Sigmoid colon (tissue), 7 donors: Measurements from ENCODE around the gene PTPRE. TPM values are rescaled to one million over a fixed set of nuclear protein-coding genes. Genes with fewer than 3 reads are reported as not detected.

Source experiments
- DNase-seq: peaks from one replicate; pipeline ENCODE4 v3.0.0-alpha.2; 2019
- H3K27ac ChIP-seq, 4 donors: fragments of 200-600 bp; sonication (generic); one replicate each; pipeline ENCODE4 v1.5.1; 2016 to 2019; ENCODE audit warnings: mild to moderate bottlenecking in 1 of 4
- H3K27me3 ChIP-seq, 3 donors: fragments of 200-600 bp; sonication (generic); one replicate each; pipeline ENCODE4 v1.5.1; 2019; ENCODE audit warnings: mild to moderate bottlenecking in 1 of 3
- H3K36me3 ChIP-seq, 4 donors: fragments of 200-600 bp; sonication (generic); one replicate each; pipeline ENCODE4 v1.5.1; 2016 to 2019
- H3K4me1 ChIP-seq, 4 donors: fragments of 200-600 bp; sonication (generic); one replicate each; pipeline ENCODE4 v1.5.1; 2017 to 2019
- H3K4me3 ChIP-seq, 4 donors: fragments of 200-600 bp; sonication (generic); one replicate each; pipeline ENCODE4 v1.5.1; 2017 to 2019; ENCODE audit warnings: mild to moderate bottlenecking in 2 of 4, moderate library complexity in 1 of 4
- H3K9me3 ChIP-seq, 4 donors: fragments of 200-600 bp in 3 of 4; sonication (generic) in 3 of 4; one replicate each; pipeline versions ENCODE4 v1.5.1 to v1.6.1; 2013 to 2019
- CTCF ChIP-seq, 4 experiments: fragments of 450-650 bp in 3 of 4; fragments of 200-600 bp in 1 of 4; IDR thresholded peaks; one replicate each; pipeline ENCODE4 v1.5.1; 2016 to 2019; ENCODE audit warnings: antibody characterized with exemption in 4 of 4, mild to moderate bottlenecking in 3 of 4, moderate library complexity in 2 of 4
- EP300 ChIP-seq, 4 donors: sonication (generic); formaldehyde crosslinking; IDR thresholded peaks; one replicate each; pipeline ENCODE4 v1.6.1; 2017; ENCODE audit warnings: antibody characterized with exemption in 4 of 4
- POLR2A ChIP-seq, 2 donors: fragments of 450-650 bp; IDR thresholded peaks; one replicate each; pipeline ENCODE4 v1.6.1; 2016; ENCODE audit warnings: antibody characterized with exemption in 2 of 2, mild to moderate bottlenecking in 2 of 2, moderate library complexity in 2 of 2
- POLR2AphosphoS5 ChIP-seq, 4 donors: sonication (generic); formaldehyde crosslinking; IDR thresholded peaks; one replicate each; pipeline ENCODE4 v1.6.1; 2017; ENCODE audit warnings: antibody characterized with exemption in 4 of 4
- WGBS, 2 donors: extraction: QIAGEN DNeasy Blood & Tissue Kit; methylation state at CpG; one replicate each; pipeline ENCODE4 v1.1.7; 2013; 5-methylcytosine and 5-hydroxymethylcytosine counted together
- intact Hi-C: fragments of 100-400 bp; cut with DNase I; formaldehyde crosslinking; loops from one replicate; pipeline ENCODE4 v1.15.1; 2023
- polyA plus RNA-seq, 3 donors: library from polyadenylated mRNA; stranded (reverse); fragments of 200-250 nt; gene quantifications; one replicate each; pipeline ENCODE4 v1.2.3, GENCODE V29; 2013
- total RNA-seq, 4 donors: library from RNA; depleted of rRNA; stranded (reverse); fragments of >200 nt; gene quantifications; one replicate each; pipeline ENCODE4 v1.1.0, GENCODE V29; 2016
- donor health status: healthy with polysubstance abuse.
- donor health status: Bipolar disorder and iron deficiency.
- donor health status: healthy.

PTPRE gene
- total and polyA plus RNA-seq, 7 donors, result 4.2 to 17.9 (median 11.9) TPM

GRCh38 chr10:128121750-128122412 lies 215.0 kb downstream of the PTPRE start:
- H3K36me3 ChIP-seq, result no peaks in the 10 kb centered on the region
- H3K4me1 ChIP-seq, result peaks cover 0 to 22% (median 17%) of the 10 kb centered on the region in 4 donors
- 88% methylated on average over 5 of the region's 5 CpGs for WGBS, 2 donors
- no peaks in the 10 kb centered on the region for H3K9me3 ChIP-seq
- H3K4me3 ChIP-seq, result no peak overlapping the region
- peaks cover 3 to 62% (median 46%) of the 10 kb centered on the region in 3 donors for H3K27me3 ChIP-seq
- intact Hi-C loops, result no loop called here
- no peak overlapping the region for H3K27ac ChIP-seq
- DNase-seq, result no peak
- TF ChIP-seq POLR2AphosphoS5 (IDR thresholded peaks at IDR 0.05), result no peak

GRCh38 chr10:128122931-128123330 lies 216.0 kb downstream of the PTPRE start:
- TF ChIP-seq POLR2A (IDR thresholded peaks at IDR 0.05) (no peak), EP300 (IDR thresholded peaks at IDR 0.05) (no peak), POLR2AphosphoS5 (IDR thresholded peaks at IDR 0.05) (no peak), CTCF (IDR thresholded peaks at IDR 0.05) (no peak)

GRCh38 chr10:128123846-128124245 lies 216.9 kb downstream of the PTPRE start:
- no peaks in the 10 kb centered on the region for H3K9me3 ChIP-seq
- H3K36me3 ChIP-seq, result no peaks in the 10 kb centered on the region
- no peak for DNase-seq
- H3K4me1 ChIP-seq, result peaks cover 0 to 22% (median 17%) of the 10 kb centered on the region in 4 donors
- TF ChIP-seq POLR2A (IDR thresholded peaks at IDR 0.05) (no peak), CTCF (IDR thresholded peaks at IDR 0.05) (no peak), POLR2AphosphoS5 (IDR thresholded peaks at IDR 0.05) (no peak), EP300 (IDR thresholded peaks at IDR 0.05) (no peak)
- no peak overlapping the region for H3K27ac ChIP-seq
- no peak overlapping the region for H3K4me3 ChIP-seq
- H3K27me3 ChIP-seq, result peaks cover 3 to 62% (median 45%) of the 10 kb centered on the region in 3 donors
- intact Hi-C loops, result no loop called here

More at GRCh38 chr10:128122931-128123330, 216.0 kb downstream of the PTPRE start:
- H3K27ac ChIP-seq, result no peak overlapping the region
- intact Hi-C loops, result no loop called here
- WGBS, 2 donors, result 69 to 82% methylated on average over 2 of the region's 2 CpGs
- no peak overlapping the region for H3K4me3 ChIP-seq
- DNase-seq, result no peak
- H3K4me1 ChIP-seq, result peaks cover 0 to 22% (median 17%) of the 10 kb centered on the region in 4 donors
- H3K27me3 ChIP-seq, result peaks cover 3 to 62% (median 45%) of the 10 kb centered on the region in 3 donors
- no peaks in the 10 kb centered on the region for H3K36me3 ChIP-seq
- no peaks in the 10 kb centered on the region for H3K9me3 ChIP-seq

GRCh38 chr10:128124813-128125403 lies 218.0 kb downstream of the PTPRE start:
- no peak overlapping the region for H3K27ac ChIP-seq
- H3K36me3 ChIP-seq, result no peaks in the 10 kb centered on the region
- no peak for DNase-seq
- H3K9me3 ChIP-seq, result no peaks in the 10 kb centered on the region
- peak overlapping the region in 1 of 4 donors; percentile 62 for H3K4me3 ChIP-seq
- H3K4me1 ChIP-seq, result peaks cover 0 to 22% (median 17%) of the 10 kb centered on the region in 4 donors
- 14 to 35% methylated on average over 11 of the region's 11 CpGs for WGBS, 2 donors
- intact Hi-C loops, result no loop called here
- peaks cover 3 to 59% (median 40%) of the 10 kb centered on the region in 3 donors for H3K27me3 ChIP-seq
- TF ChIP-seq POLR2A (IDR thresholded peaks at IDR 0.05) (no peak), EP300 (IDR thresholded peaks at IDR 0.05) (no peak), CTCF (IDR thresholded peaks at IDR 0.05) (no peak), POLR2AphosphoS5 (IDR thresholded peaks at IDR 0.05) (no peak)

GRCh38 chr10:128125416-128125943 lies 218.6 kb downstream of the PTPRE start:
- TF ChIP-seq POLR2AphosphoS5 (IDR thresholded peaks at IDR 0.05) (no peak), EP300 (IDR thresholded peaks at IDR 0.05) (no peak), POLR2A (IDR thresholded peaks at IDR 0.05) (no peak), CTCF (IDR thresholded peaks at IDR 0.05) (no peak)
- peaks cover 3 to 53% (median 36%) of the 10 kb centered on the region in 3 donors for H3K27me3 ChIP-seq
- no peak overlapping the region for H3K27ac ChIP-seq
- no peaks in the 10 kb centered on the region for H3K36me3 ChIP-seq
- peak overlapping the region in 3 of 4 donors; percentile 47 to 63 (median 62) for H3K4me3 ChIP-seq
- intact Hi-C loops, result no loop called here
- peaks cover 0 to 22% (median 17%) of the 10 kb centered on the region in 4 donors for H3K4me1 ChIP-seq
- no peaks in the 10 kb centered on the region for H3K9me3 ChIP-seq
- WGBS, 2 donors, result 1 to 2% methylated on average over 33 of the region's 33 CpGs
- no peak for DNase-seq
